GM19035 (cell line): ENCODE measurements around the gene KAT14.
"Not testable (repeated sequence)": the region's sequence is repeated elsewhere in the genome, so short reads cannot be mapped to it uniquely, and the experiment has no call there.

Source experiments
- ATAC-seq: cut with Tn5 transposase; IDR thresholded peaks from one replicate; pipeline ENCODE4 v1.9.1; 2021; ENCODE audit not compliant: unreplicated experiment

Gene KAT14

GRCh38 chr20:18213002-18213401, 75.3 kb downstream of the KAT14 start:
- ATAC-seq, result no peak

DNA sequence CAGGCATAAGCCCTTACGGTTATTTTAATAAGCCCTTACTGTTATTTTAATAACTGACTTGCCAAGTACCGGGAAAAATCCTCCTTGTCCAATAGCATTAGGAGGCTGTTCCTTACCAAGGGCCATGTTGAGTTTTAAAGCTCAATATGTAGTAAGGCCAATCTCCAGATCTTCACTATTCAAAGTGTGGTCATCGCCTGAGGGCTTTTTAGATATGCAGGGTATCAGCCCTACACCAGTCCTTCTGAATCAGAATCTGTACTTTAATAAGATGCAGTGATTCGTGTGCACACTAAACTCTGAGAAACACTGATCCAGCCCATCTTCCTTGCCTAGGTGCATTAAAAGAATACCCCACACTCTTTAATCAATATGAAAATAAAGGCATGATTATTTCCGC, 77.9 kb downstream of the KAT14 start:
- ATAC-seq, result no peak

DNA sequence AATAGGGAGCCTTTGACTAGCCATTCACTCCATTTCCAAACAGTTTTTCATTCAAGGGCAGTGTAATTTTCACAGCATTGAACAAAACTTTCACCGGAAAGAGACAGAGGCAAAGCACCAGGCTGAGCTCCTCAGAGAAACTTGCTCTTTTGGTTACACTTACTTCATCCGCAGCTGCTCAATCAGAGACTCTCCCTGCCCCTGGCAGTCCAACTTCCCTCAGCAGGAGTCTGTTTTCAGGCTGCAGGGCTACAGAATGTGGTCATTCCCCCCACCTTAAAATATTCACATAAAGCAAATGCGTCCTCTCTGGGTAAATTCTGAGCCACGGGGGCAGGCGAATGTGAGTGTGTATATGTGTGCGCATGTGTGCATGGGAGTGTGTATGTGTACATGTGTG, 80.6 kb downstream of the KAT14 start:
- no peak for ATAC-seq

- ATAC-seq, result no peak
Observed at GRCh38 chr20:18223409-18223808, 85.7 kb downstream of the KAT14 start.

DNA sequence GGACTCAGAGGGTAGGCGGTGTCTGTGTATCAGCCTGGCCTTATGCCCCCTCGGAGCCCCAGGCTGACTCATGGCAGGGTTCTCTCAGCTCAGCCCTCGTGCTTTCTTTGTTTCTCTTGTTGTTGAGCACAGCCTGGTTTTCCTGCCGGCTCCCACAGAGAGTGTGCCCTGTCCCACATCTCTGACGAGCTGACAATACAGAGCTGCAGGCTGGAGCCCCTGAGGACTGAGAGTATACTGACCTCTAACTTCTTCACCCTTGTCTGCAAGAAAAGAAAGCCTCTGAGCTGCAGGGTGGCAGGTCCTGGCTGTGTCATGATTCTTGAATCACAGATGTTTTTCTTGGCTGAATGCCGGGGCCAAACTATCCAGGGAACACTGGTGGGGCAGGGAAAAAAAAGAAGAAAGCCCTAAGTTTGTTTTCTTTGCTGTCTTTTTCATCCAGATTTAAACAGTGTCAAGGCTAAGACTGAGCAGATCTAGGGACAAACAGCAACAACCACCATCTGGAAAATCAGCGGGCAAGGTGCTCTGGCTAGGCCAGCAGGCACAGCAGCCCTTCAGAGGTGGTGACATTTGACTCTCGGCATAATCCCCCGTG, 87.4 kb downstream of the KAT14 start:
- no peak for ATAC-seq

DNA sequence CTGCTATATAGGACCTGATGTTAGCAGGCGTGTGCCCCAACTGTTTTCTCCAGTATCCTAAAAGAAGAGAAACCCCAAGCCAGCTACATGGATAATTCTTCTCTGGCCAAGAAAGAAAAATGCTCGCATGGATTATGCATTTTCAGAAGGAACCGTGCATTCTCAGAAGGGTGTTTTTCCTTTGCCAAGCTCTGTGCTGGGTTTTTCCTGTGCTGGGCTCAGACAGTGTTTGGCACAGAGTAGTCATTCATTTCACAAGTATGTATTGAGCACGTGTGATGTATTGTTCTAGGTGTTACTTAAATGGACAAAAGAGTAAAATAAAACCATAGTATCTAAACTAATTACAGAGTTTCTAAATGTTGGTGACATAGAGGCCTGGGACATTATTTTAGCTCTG, 88.0 kb downstream of the KAT14 start:
- no peak for ATAC-seq

DNA sequence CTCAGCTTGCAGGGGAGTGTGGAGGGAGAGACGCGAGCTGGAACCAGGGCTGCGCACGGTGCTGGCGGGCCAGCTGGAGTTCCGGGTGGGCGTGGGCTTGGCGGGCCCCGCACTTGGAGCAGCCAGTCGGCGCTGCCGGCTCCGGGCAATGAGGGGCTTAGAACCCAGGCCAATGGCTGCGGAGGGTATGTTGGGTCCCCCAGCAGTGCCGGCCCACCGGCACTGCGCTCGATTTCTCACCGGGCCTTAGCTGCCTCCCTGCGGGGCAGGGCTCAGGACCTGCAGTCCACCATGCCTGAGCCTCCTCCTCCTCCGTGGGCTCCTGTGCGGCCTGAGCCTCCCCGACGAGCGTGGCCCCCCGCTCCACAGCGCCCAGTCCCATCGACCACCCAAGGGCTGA, 89.1 kb downstream of the KAT14 start:
- ATAC-seq, result not testable (repeated sequence)

- no peak for ATAC-seq
Observed at GRCh38 chr20:18233408-18233943, 95.8 kb downstream of the KAT14 start.
